ENCODE results near the gene ST6GALNAC1. TPM values are rescaled to one million over a fixed set of nuclear protein-coding genes. Genes with fewer than 3 reads are reported as not detected.

The ST6GALNAC1 gene
- total and polyA plus RNA-seq, 2 of the 13 experiments (the other 11 are each of a cell fraction or from before 2014, with no cell fraction given), result not detected

- TF ChIP-seq ZNF639 (CRISPR knock-in tag; conservative IDR thresholded peaks at IDR 0.05) (no peak), TAF15 (IDR thresholded peaks at IDR 0.05; ENCODE audit: low read depth, low read length, poor library complexity, severe bottlenecking) (no peak), KLF16 (CRISPR knock-in tag; IDR thresholded peaks at IDR 0.05) (0 out of 4 replicates have a peak, but pooled peaks of 1 of the 2 experiments have one; percentile 16), IKZF1 (IDR thresholded peaks at IDR 0.05) (no peak), ATF4 (CRISPR knock-in tag; IDR thresholded peaks at IDR 0.05) (no peak), PRDM15 (CRISPR knock-in tag; IDR thresholded peaks at IDR 0.05) (no peak), RBM22 (optimal IDR thresholded peaks at IDR 0.05; ENCODE audit: low read length) (no peak), POLR2AphosphoS2 (IDR thresholded peaks at IDR 0.05; ENCODE audit: low read depth, low read length) (no peak), NCOA2 (CRISPR knock-in tag; IDR thresholded peaks at IDR 0.05) (peak; percentile 74), ZNF629 (CRISPR knock-in tag; conservative IDR thresholded peaks at IDR 0.05) (no peak), TIGD3 (CRISPR knock-in tag; IDR thresholded peaks at IDR 0.05; ENCODE audit: borderline replicate concordance) (no peak)
Measured at GRCh38 chr17:76691379-76692191, 48.0 kb upstream of the ST6GALNAC1 start (continued).

Measured in HepG2 (cell line).